Bronchial epithelial cell (primary cell): ENCODE data around the gene COL21A1. TPM values are rescaled to one million over a fixed set of nuclear protein-coding genes. Genes with fewer than 3 reads are reported as not detected.

Experiments used
- DNase-seq: peaks from one replicate; pipeline ENCODE4 v3.0.0-alpha.2; 2010; ENCODE audit warnings: low read depth
- FAIRE-seq: peaks from 2 replicates; lab custom pipeline; 2011; peaks lifted over from hg19 to GRCh38; lab: Jason Lieb, UNC
- H3K27me3 ChIP-seq: 2 replicates; pipeline ENCODE4 v1.5.1; 2011; ENCODE audit warnings: low read length; ENCODE audit not compliant: control insufficient read depth, insufficient read depth
- H3K36me3 ChIP-seq: 2 replicates; pipeline ENCODE4 v1.5.1; 2011; ENCODE audit warnings: low read length; ENCODE audit not compliant: control insufficient read depth, insufficient read depth
- H3K4me3 ChIP-seq: 2 replicates; pipeline ENCODE4 v1.5.1; 2011; ENCODE audit warnings: mild to moderate bottlenecking, low read depth, low read length, control low read depth
- total RNA-seq: library from RNA; depleted of rRNA; stranded (reverse); fragments of >200 nt; gene quantifications from 2 replicates; pipeline ENCODE4 v1.2.1, GENCODE V29; 2014
- TF ChIP-seq, protein P1 (sequence below): IDR thresholded peaks from 2 replicates; pipeline ENCODE4 v1.5.1; 2011; ENCODE audit warnings: mild to moderate bottlenecking, moderate library complexity, low read length, control low read depth, inconsistent platforms; ENCODE audit not compliant: insufficient read depth, severe bottlenecking

The COL21A1 gene
- total RNA-seq, 1 donor from 2014 or later, result 8.2 TPM

DNA sequence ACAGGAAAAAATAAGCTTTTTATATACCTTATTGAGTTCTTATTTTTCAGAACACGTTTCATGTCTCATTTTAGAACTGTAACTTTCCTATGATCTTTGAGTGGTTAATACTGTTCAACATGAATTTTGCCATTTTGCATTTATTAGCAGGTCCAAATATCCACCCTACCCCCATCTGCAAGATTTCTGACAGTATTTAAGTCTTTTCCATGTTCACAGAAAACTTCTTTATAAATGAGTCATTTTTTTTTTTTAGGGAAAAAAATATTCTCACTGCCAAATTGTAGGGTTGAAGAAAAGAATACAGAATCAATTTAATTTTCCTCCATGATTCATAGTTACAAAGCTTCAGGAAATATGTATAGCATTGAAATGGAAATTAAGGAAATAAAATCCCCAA, 101.8 kb downstream of the COL21A1 start:
- Histone ChIP-seq H3K27me3 (no peaks in the 10 kb centered on the region), H3K36me3 (no peaks in the 10 kb centered on the region), H3K4me3 (no peak overlapping the region)
- no peak for DNase-seq
- TF ChIP-seq, protein P1, sequence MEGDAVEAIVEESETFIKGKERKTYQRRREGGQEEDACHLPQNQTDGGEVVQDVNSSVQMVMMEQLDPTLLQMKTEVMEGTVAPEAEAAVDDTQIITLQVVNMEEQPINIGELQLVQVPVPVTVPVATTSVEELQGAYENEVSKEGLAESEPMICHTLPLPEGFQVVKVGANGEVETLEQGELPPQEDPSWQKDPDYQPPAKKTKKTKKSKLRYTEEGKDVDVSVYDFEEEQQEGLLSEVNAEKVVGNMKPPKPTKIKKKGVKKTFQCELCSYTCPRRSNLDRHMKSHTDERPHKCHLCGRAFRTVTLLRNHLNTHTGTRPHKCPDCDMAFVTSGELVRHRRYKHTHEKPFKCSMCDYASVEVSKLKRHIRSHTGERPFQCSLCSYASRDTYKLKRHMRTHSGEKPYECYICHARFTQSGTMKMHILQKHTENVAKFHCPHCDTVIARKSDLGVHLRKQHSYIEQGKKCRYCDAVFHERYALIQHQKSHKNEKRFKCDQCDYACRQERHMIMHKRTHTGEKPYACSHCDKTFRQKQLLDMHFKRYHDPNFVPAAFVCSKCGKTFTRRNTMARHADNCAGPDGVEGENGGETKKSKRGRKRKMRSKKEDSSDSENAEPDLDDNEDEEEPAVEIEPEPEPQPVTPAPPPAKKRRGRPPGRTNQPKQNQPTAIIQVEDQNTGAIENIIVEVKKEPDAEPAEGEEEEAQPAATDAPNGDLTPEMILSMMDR, result no peak
- no peak for FAIRE-seq

DNA sequence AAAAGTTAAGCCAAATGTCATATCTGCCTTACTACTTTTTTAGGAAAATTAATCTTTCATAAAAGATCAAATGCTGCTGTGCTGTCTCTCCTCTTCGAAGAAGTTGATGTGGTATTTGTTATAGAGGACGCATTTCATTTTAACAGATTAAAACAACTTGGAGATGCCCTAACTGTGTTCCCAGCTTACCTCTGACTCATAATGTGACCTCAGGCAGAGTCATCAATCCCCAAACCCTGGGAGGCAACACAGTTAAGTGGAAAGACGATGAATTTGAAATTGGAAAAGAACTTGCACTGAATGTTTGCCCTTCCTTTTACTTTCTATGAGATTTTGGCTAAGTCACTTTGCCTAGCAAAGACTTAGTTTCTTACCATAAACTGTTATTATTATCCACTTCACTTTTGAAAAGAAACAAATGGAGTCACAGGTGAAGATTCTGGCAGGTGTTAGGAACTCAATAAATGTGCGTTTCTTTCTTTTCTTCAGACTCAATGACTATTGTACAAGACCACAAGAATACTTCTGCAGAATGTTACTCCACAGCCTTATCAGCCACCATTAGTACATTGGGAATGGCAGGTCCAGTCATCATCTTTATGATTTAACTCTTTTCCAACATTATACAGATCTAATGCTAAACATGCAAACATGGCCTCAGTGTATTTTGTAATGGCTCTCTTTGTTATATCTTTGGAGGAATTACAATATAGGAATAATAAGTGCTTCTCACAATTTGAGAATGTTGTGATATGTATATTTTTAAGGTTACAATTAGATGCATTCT, 102.6 kb downstream of the COL21A1 start:
- TF ChIP-seq, protein P1, result no peak
- Histone ChIP-seq H3K4me3 (no peak overlapping the region), H3K36me3 (no peaks in the 10 kb centered on the region), H3K27me3 (no peaks in the 10 kb centered on the region)
- DNase-seq (peak; percentile 83), FAIRE-seq (no peak)

DNA sequence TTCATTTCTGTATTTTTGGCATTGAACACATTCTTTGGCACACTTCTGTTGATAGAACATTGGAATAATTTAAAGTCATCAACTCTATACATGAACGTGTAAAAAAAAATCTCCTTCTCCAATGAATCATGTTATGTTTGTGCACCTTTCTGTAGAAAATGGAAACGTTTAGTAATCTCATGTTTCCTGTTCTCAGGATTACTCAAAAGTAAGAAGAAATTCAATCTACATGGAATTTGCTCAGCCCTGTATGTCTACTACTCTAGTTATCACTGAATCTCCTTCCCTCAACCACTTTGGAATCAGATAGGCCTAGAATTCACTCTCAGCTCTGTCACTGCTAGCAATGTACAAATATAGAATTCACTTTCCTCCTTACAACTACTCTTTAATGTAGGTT, 103.6 kb downstream of the COL21A1 start:
- TF ChIP-seq, protein P1, result no peak
- no peaks in the 10 kb centered on the region for H3K36me3 ChIP-seq
- no peaks in the 10 kb centered on the region for H3K27me3 ChIP-seq
- no peak overlapping the region for H3K4me3 ChIP-seq
- FAIRE-seq, result no peak
- peak; percentile 78 for DNase-seq

DNA sequence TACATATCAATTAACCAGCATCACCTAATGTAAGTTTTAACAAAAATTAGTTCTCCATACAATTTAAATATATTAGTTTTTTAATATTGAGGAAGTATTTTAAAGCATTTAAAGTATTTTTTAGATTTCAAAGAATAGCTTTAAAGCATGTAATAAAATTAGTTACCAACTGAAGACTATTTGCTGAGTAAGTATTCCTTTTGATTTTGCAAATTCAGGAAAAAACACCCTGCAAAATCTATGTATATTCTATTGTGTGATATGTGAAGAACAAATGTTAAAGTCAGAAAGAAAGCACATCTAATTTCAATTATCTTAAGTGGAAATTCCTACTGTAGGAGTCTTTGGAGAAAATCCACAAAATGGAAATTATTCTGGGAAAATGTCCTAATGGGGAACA, 107.3 kb downstream of the COL21A1 start:
- Histone ChIP-seq H3K4me3 (no peak overlapping the region), H3K36me3 (no peaks in the 10 kb centered on the region), H3K27me3 (no peaks in the 10 kb centered on the region)
- FAIRE-seq (no peak), DNase-seq (no peak)
- TF ChIP-seq, protein P1, result no peak

DNA sequence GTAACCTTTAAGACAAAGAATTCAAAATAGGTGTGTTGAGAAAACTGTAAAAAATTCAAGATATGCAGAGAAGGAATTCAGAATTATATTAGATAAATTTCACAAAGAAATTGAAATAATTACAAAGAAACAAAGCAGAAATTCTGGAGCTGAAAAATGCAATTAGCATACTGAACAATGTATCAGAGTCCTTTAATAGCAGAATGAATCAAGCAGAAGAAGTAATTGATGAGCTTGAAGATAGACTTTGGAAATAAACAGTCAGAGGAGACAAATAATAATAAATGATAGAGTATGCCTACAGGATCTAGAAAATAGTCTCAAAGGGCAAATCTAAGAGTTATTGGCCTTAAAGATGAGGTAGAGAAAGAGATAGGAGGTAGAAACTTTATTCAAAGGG, 131.7 kb downstream of the COL21A1 start:
- Histone ChIP-seq H3K4me3 (no peak overlapping the region), H3K27me3 (no peaks in the 10 kb centered on the region), H3K36me3 (no peaks in the 10 kb centered on the region)
- FAIRE-seq (no peak), DNase-seq (no peak)
- TF ChIP-seq, protein P1, result no peak
